CD4-positive, alpha-beta T cell treated with Interleukin-17A for 1 hour (primary cell): Measurements from ENCODE around the gene GBF1.
A peak's percentile ranks its signal among the peaks of the same experiment; 100 is the strongest.
"Not testable (repeated sequence)": the region's sequence is repeated elsewhere in the genome, so short reads cannot be mapped to it uniquely, and the experiment has no call there.

ENCODE experiments used
- DNase-seq: peaks from one replicate; pipeline ENCODE4 v3.0.0-alpha.2; 2020

Gene GBF1, protein sequence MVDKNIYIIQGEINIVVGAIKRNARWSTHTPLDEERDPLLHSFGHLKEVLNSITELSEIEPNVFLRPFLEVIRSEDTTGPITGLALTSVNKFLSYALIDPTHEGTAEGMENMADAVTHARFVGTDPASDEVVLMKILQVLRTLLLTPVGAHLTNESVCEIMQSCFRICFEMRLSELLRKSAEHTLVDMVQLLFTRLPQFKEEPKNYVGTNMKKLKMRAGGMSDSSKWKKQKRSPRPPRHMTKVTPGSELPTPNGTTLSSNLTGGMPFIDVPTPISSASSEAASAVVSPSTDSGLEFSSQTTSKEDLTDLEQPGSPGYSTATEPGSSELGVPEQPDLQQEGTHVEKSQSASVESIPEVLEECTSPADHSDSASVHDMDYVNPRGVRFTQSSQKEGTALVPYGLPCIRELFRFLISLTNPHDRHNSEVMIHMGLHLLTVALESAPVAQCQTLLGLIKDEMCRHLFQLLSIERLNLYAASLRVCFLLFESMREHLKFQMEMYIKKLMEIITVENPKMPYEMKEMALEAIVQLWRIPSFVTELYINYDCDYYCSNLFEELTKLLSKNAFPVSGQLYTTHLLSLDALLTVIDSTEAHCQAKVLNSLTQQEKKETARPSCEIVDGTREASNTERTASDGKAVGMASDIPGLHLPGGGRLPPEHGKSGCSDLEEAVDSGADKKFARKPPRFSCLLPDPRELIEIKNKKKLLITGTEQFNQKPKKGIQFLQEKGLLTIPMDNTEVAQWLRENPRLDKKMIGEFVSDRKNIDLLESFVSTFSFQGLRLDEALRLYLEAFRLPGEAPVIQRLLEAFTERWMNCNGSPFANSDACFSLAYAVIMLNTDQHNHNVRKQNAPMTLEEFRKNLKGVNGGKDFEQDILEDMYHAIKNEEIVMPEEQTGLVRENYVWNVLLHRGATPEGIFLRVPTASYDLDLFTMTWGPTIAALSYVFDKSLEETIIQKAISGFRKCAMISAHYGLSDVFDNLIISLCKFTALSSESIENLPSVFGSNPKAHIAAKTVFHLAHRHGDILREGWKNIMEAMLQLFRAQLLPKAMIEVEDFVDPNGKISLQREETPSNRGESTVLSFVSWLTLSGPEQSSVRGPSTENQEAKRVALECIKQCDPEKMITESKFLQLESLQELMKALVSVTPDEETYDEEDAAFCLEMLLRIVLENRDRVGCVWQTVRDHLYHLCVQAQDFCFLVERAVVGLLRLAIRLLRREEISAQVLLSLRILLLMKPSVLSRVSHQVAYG (N-terminal part only)

DNA sequence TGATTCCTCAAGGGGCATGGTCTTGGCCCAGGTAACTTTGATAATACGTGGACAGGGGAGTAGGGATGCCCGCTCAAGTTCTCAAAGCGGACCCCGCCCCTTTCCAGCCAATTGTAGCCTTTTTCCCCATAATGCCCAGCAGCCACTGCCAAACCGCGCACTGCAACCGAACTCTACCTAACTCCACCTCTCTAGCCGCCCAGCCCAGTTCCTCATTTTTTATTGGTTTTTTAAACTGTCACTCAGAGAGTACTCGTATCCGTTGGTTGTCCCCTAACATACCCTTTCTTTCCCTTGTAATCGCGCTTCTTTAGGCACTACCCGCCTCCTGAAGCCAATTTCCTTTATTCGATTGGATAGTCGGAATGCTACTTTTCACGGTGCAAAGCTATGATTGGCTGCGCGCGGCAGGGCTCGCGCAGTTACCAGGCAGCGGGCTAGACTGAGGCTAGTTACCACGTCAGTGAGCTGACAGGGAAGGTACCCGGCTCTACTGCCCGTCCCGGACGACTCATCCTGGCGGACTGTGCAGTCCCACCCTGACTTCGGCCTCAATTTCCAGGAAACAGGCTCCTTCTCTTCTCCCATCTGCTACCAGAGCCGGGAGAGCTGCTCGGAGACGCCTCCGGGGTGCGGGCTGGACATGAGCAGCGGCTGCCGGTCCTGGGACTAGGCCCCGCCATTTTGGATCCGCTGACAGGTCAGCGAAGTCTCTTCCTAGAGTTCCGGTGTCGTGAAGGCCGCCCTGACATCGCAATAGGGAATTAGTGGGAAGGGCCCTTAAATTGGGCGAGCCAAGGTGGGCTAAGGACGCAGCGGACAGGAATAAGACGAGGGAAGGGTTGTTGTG is at the start of gene GBF1:
GBF1 (plus strand) TSS at position 451 of the 850 bp plus-strand sequence. CDS start 13,407 bp downstream, outside the sequence.
- peak; percentile 99 for DNase-seq

DNA sequence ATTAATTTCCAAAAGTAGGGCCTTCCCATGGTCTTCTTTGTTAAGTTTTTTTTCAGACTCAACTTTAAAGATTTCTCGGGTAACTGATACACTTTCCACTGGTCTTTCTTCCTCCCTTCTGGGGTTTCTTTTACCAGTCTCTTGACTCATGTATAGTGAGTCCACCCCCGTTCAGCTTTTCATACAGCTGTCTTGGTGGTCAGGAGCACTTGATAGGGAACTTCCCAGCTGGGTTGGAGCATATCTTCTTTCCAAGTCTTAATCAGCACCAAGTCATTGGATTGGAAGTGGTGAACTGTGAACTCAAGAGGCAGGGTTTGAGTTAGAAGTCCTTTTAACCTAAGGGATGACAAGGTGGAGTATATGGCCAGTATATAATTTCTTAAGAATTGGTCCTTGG is 48.4 kb upstream of the GBF1 start:
- DNase-seq, result no peak

DNA sequence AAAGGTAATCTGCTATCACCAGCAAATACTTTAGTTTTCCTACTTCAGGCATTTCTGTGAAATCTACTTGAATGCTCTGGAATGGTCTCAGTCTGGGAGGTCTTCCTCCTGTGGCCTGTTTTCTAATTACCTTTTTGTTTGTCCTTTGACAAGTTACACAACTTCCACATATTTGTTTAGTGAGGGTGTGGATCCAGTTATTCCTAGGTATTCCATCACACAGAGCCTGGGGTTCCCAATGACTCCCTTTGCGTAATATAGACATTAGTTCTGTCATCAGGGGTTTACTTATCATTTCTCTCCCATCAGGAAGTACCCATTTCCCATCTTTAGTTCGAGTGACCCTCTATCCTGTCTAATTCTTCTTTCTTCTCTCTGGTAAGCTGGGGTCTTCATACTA is 47.3 kb upstream of the GBF1 start:
- DNase-seq, result no peak

DNA sequence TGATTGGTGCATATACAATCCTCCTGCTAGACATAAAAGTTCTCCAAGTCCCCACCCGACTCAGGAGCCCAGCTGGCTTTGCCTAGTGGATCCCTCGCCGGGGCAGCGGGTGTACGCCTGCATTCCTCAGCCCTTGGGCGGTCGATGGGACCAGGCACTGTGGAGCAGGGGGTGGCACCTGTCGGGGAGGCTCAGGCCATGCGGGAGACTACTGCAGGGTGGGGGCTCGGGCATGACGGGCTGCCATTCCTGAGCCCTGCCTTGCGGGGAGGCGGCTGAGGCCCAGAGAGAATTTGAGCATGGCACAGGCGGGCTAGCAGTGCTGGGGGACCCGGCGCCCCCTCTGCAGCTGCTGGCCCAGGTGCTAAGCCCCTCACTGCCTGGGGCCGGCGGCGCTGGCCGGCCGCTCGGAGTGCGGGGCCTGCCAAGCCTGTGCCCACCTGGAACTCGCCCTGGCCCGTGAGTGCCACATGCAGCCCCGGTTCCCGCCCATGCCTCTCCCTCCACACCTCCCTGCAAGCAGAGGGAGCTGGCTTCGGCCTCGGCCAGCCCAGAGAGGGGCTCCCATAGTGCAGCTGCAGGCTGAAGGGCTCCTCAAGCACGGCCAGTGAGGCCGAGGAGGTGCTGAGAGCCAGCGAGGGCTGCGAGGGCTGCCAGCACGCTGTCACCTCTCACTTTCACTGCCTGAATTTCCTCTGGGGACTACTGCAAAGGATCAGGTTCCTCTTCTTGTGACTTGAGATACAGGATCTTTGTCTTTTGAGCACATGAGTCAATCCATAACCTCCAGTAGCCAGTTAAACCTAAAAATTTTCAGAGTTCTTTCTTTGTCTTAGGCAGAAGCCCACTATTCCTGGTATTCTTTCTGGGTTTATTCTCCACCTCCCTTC is 44.3 kb upstream of the GBF1 start:
- DNase-seq, result no peak

DNA sequence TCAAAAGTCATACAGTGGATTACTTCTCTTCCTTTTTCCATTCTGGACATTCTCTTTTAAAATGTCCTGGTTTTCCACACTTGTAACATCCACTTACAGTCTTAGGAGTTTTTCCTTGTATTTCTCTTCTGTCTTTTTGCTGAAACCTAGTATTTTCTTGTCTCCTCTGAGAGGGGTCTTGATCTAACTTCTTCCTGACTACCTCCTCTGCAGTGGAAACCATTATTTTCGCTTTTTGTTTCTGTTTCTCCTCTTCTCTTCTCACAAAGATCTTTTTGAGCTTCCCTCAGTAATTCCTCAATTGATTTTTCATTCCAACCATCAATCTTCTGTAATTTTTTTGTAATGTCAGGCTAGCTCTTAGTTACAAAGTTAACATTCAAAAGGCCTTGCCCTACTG is 42.9 kb upstream of the GBF1 start:
- DNase-seq, result no peak

DNA sequence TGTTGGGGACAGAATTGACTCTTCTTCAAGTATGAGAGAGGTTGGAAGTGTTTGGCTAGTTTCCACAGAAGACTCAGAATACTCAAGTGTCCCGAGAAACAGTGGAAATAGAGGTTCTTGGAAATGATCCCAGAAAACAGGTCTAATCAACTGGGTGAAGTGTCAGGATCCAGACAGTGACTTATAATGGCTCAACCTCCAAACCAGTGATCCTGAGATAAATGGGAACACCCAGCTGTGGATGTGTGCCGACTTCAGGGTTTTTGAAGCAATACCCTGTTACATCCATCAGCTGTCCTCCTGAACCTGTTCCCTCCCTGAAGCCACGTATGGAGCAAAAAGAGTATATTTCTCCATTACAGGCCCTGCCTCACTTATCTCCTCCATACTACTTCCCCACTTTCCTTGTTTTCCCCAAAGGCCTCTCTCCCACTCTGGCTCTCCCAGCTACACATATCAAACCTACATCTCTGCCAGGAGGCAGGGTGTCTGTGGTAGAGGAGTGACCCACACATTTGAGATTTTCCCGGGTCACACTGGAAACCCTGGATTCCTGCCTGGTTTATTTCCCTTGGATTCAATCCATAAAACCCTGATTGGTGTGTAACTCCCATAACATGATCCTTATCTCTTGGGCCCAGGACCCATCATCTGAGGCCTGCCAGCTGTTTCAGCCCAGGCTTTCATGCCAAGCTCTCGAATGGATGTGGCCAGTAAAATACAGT is 36.9 kb upstream of the GBF1 start:
- DNase-seq, result no peak

DNA sequence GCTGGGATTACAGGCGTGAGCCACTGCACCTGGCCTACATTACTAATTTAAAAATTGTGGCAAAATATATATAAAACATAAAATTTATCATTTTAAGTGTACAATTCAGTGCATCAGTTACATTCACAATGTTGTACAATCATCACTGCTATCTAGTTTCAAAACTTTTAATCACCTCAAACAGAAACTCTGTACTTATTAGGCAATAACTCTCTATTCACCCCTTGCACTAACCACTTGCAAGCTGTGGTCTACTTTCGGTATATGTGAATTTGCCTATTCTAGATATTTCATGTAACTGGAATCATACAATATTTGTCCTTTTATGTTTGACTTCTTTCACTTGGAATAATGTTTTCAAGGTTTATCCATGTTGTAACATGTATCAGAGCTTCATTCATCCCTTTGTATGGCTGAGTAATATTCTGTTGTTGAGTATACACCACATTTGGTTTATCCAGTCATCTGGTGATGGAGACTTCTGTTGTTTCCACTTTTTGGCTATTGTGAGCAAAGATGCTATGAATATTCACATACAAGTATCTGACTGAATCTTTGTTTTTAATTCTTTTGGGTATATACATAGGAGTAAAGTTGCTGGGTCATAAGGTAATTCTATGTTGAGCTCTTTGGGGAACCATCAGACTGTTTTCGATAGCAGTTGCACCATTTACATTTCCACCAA is 33.6 kb upstream of the GBF1 start:
- no peak for DNase-seq

DNA sequence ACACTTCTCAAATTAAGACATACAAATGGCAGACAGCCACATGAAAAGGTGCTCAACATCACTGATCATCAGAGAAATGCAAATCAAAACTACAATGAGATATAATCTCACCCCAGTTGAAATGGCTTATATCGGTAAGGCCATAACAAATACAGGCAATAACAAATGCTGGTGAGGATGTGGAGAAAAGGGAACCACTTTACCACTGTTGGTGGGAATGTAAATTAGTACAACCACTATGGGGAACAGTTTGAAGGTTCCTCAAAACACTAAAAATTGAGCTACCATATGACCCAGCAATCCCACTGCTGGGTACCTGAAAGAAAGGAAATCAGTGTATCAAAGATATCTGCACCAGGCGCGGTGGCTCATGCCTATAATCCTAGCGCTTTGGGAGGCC is 31.7 kb upstream of the GBF1 start:
- DNase-seq, result not testable (repeated sequence)

DNA sequence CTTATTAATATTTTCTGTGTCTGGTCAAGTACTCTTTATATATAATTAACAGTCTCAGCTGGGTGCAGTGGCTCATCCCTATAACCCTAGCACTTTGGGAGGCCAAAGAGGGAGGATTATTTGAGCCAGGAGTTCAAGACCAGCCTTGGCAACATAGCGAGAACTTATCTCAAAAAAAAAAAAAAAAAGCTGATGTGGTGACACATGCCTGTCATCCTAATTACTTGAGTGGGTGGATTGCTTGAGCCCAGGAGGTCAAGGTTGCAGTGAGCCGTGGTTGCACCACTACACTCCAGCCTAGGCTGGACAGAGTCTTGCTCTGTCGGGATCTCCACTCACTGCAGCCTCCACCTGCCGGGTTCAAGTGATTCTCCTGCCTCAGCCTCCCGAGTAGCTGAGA is 26.0 kb upstream of the GBF1 start:
- DNase-seq, result no peak

DNA sequence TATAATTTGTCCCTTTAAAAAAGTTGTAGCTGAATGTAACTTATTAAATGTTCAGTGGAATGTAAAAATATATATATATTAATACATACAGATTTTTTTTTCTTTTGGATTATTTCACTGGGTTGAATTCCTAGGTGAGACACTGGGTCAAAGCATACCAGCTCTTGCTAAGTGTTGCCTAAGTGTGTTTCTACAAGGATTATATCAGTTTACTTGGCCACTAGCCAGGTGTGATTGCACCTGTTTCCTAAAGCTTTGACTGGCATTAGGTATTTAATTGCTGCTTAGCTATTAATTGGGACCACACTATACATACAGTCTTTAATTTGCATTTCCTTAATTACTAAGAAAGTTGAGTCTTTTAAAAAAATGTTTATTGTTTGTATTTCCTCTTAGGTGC is 24.7 kb upstream of the GBF1 start:
- DNase-seq, result no peak

DNA sequence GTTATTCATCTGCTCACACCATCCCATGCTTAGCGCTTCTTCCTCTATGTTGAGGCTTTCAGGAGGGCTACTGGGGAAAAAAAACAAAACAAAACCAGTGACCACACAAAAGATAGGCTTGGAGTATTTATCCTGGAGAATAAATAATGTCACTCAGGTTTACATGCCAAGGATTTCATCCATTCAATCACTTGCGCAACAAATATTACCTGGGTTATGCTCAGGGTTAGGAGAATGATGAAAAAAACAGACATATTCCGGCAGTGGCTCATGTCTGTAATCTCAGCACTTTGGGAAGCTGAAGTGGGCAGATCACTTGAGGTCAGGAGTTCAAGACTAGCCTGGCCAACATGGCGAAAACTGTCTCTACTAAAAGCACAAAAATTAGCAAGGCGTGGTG is 22.5 kb upstream of the GBF1 start:
- DNase-seq, result no peak

DNA sequence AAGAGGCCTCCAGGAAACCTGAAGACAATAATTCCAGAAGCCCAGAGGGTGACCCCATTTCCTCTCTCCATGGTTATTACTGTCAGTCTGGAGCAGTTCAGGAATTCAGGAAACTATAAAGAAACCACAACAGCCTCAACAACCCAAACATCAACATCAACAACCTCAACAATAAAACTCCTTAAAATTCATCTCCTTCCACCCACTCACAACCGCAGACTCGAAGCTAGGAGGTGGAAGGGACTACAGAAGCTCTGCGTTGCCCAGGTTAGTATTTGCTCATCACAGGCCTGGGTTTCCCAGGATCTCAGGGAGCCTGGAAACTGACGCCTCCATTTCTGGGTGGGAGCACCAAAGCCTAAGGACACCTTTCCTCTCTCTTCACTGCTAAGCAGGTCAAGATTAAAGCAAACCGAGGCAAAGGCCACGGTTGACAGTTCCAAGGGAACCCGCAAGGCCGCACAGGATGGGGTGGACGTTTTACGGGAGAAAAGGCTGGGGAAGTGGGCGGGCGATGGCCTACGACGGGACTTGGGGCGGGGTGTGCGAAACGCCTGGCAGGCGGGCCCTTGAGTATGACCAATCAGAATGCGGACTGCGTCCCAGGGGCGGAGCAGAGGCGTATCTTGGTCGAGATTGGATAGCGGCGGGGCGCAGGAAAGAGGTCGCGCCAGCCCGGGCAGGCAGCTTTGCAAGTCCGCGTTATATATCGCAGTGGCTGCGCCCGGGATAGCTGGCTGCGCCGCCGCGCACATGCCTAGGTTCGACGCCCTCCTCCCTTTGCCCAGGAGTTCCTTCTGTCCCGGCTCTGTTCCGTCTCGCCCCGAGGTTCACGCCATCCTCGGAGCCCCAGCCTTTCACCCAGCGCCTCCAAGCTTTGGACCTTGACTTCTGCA is 19.4 kb upstream of the GBF1 start, which contains the start of gene ELOVL3:
ELOVL3 (plus strand) TSS at position 654 of the 896 bp plus-strand sequence. CDS start 250 bp downstream, outside the sequence.
- DNase-seq, result peak; percentile 93

DNA sequence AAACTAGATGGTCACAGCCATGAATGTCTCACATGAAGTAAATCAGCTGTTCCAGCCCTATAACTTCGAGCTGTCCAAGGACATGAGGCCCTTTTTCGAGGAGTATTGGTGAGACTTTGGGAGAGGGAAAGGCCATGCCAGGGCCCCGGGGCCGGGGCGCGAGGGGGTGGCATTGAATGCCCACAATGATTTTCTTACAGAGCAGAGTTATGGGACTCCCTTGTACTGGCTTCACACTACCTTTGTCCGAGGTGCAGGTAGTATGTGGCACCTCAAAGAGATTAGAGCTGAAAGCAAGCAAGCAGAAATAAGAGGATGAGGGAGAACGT is 18.8 kb upstream of the GBF1 start:
- DNase-seq, result no peak

DNA sequence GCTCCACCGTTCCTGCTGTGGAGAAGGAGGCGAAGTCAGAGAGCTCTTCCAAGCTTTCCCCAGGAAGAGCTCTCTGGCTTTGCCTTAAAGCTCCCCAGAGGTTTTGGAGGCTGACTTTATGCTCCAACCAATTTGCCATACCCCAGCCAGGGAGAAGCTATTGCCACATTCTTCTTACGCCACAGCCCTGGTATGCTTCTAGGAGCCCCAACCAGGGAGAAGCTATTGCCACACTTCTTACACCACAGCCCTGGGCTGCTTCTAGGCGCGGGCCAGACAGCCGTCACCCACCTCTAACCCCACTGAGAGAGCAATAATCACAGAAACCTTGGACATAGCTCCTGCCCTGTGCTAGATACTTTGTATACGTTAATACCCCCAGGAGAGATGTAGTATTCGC is 18.3 kb upstream of the GBF1 start:
- no peak for DNase-seq

DNA sequence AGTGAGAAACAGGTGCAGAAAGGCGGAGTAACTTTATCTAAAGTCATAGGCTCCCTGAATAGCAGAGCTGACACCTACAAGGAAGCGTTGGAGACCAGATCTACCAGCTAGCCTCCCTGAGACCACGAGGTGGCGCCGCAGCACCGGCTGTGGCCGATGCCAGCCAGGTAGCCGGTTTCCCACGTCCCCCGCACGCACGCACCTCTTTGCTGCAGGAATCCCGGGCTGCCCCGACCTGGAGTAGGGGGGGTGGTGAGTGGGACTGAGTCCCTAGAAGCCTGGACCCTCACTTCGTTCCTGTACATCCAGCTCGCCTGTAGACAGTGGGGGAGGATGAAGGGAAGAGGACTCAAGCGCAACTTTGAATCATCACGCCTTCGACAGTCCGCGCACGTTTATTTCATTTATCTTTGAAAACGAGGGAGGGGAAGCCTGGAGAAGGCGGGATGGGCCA is 15.5 kb upstream of the GBF1 start:
- DNase-seq, result peak; percentile 87

DNA sequence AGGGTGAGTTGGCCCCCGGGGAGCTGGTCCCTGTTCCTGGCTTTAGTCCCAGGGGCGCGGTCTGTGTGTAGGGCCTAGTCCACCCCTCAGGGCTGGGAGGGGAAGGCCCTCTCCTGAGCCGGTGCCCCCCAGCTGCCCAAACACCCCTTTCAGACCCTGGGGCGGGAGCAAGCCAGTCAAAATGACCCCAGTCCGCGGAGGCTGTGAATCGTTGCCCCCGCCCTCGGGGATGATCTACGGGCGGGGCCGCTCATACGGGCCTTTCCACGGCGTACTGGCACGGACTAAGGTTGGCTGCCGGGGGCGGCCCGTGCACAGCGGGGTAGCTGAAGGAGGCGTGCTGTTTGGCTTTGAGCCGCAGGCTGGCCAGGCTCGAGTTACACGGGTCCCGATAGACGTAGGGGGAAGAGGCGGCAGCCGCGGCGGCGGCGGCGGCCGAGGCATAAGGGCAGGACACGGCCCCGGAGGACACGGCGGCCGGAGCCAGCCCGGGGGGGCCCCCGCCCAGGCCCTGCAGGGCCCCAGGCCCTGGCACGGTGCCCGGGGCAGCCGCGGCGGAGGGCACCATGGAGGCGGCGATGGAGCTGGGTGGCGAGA is 15.0 kb upstream of the GBF1 start:
- DNase-seq, result peak; percentile 40

DNA sequence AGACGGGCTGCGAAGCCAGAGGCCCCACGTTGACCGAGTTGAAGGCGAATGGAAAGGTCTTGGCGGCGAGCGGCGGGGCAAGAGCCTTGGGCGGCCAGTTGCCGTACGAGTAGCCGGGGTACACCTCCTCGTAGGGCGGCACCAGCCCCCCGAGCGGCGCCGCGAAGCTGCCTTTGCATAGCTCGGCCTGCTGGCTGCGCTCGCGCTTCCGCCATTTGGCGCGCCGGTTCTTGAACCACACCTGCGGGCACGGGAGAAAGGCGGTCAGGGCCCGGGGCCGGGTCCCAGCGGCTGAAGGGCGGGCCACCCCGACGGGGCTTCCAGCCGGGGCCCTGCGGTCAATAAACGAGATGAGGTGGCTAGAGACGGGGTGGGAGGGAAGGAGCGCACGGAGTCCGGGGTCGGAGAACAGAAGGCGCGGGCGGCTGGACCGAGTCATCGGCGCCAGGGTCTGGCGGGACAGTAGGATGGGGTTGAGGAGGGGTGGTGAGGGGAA is 14.4 kb upstream of the GBF1 start:
- DNase-seq, result peak; percentile 58
